GM12878 (cell line): ENCODE measurements around the gene MAB21L3. TPM values are rescaled to one million over a fixed set of nuclear protein-coding genes. Genes with fewer than 3 reads are reported as not detected.

ENCODE experiments used
- ATAC-seq: fragments of 200-7000 bp; cut with Tn5 transposase; 3 replicates; pipeline ENCODE4 v1.9.1; 2020; ENCODE audit warnings: mild to moderate bottlenecking, moderate library complexity
- BruUV-seq: library from RNA; stranded (reverse); fragments of 400-500 nt; replicated peaks from 2 replicates; lab custom pipeline; 2021; lab: Mats Ljungman, UMichigan
- CTCF ChIA-PET: fragments of 300-600 bp; sonication (Branson Sonifier 250); formaldehyde crosslinking; extraction: SDS; loops from one replicate; lab custom pipeline; 2021; ENCODE audit warnings: inconsistent platforms; lab: Yijun Ruan, JAX
- POLR2A ChIA-PET: fragments of 350-600 bp; formaldehyde crosslinking; extraction: SDS; loops from one replicate; lab custom pipeline; 2021; ENCODE audit warnings: inconsistent platforms; lab: Charles Lee
- RAD21 ChIA-PET: fragments of 300-600 bp; sonication (Branson Sonifier 250); formaldehyde crosslinking; loops from one replicate; lab custom pipeline; 2023; ENCODE audit warnings: antibody characterized with exemption; ENCODE audit not compliant: unreplicated experiment; lab: Charles Lee
- SMC1A ChIA-PET: fragments of 300-600 bp; sonication (Branson Sonifier 250); formaldehyde crosslinking; loops from one replicate; lab custom pipeline; 2023; ENCODE audit not compliant: unreplicated experiment, uncharacterized antibody; lab: Charles Lee
- DNase-seq: peaks from one replicate; pipeline ENCODE4 v3.0.0-alpha.2; 2011; ENCODE audit warnings: low read depth, low spot score
- FAIRE-seq: peaks from 3 replicates; lab custom pipeline; 2011; peaks lifted over from hg19 to GRCh38; lab: Jason Lieb, UNC
- H2AFZ ChIP-seq: 2 replicates; pipeline ENCODE4 v1.6.0; 2011; ENCODE audit warnings: low read depth, low read length, control low read depth; ENCODE audit not compliant: control insufficient read depth
- H3K27ac ChIP-seq: 2 replicates; pipeline ENCODE4 v1.5.1; 2011; ENCODE audit warnings: control low read depth; ENCODE audit not compliant: control insufficient read depth, insufficient read depth
- H3K27me3 ChIP-seq, 2 experiments: replicated peaks in 1 of 2; 2 replicates each; pipeline versions ENCODE4 v1.6.0 to v1.6.1; 2011; ENCODE audit warnings: low read length in 1 of 2; ENCODE audit not compliant: control insufficient read depth in 2 of 2, insufficient read depth in 2 of 2
- H3K36me3 ChIP-seq, 2 experiments: 2 replicates each; pipeline ENCODE4 v1.5.1; 2011; ENCODE audit warnings: low read length in 1 of 2; ENCODE audit not compliant: control insufficient read depth in 2 of 2, insufficient read depth in 2 of 2
- H3K4me1 ChIP-seq: 2 replicates; pipeline ENCODE4 v1.6.1; 2011; ENCODE audit warnings: mild to moderate bottlenecking, low read length, moderate library complexity, mixed read lengths; ENCODE audit not compliant: control insufficient read depth, insufficient read depth
- H3K4me2 ChIP-seq: 2 replicates; pipeline ENCODE4 v1.6.0; 2011; ENCODE audit warnings: control low read depth; ENCODE audit not compliant: control insufficient read depth, insufficient read depth
- H3K4me3 ChIP-seq: fragments of 200-600 bp; sonication (generic); 2 replicates; pipeline ENCODE4 v1.5.1; 2016
- H3K79me2 ChIP-seq: 2 replicates; pipeline ENCODE4 v1.6.0; 2011; ENCODE audit warnings: low read length; ENCODE audit not compliant: control insufficient read depth, insufficient read depth
- H3K9ac ChIP-seq: 2 replicates; pipeline ENCODE4 v1.8.0; 2011; ENCODE audit warnings: low read length, control low read depth, mixed read lengths; ENCODE audit not compliant: control insufficient read depth, insufficient read depth
- H3K9me3 ChIP-seq: replicated peaks from 3 replicates; pipeline ENCODE4 v1.5.1; 2011; ENCODE audit warnings: mild to moderate bottlenecking, low read length; ENCODE audit not compliant: control insufficient read depth, insufficient read depth
- H4K20me1 ChIP-seq: 2 replicates; pipeline ENCODE4 v1.6.0; 2011; ENCODE audit not compliant: control insufficient read depth, insufficient read depth
- CHD4 ChIP-seq: fragments of 200-600 bp; sonication (generic); IDR thresholded peaks from 2 replicates; pipeline ENCODE4 v1.6.1; 2016; ENCODE audit warnings: mild to moderate bottlenecking
- FOXK2 ChIP-seq: fragments of 450-650 bp; IDR thresholded peaks from 2 replicates; pipeline ENCODE4 v1.6.1; 2017; ENCODE audit warnings: mild to moderate bottlenecking, moderate library complexity
- ZNF592 ChIP-seq: fragments of 450-650 bp; IDR thresholded peaks from 2 replicates; pipeline ENCODE4 v1.6.1; 2017; ENCODE audit warnings: mild to moderate bottlenecking, moderate library complexity
- WGBS: methylation state at CpG from one replicate; pipeline ENCODE4 v1.1.6; 2016; ENCODE audit warnings: low lambda C conversion rate; ENCODE audit not compliant: insufficient replicate concordance, insufficient coverage; ENCODE audit errors: missing lambda C conversion rate; 5-methylcytosine and 5-hydroxymethylcytosine counted together
- in situ Hi-C: fragments of 300-500 bp; cut with MboI; formaldehyde crosslinking; loops from 9 replicates; pipeline ENCODE4 v1.14.3; 2018; ENCODE audit warnings: mixed read lengths
- intact Hi-C: fragments of 100-400 bp; cut with micrococcal nuclease; formaldehyde crosslinking; loops from one replicate; pipeline ENCODE4 v1.14.2; 2022; ENCODE audit not compliant: unreplicated experiment
- polyA plus RNA-seq, 11 experiments: library from polyadenylated mRNA; depleted of rRNA in 4 of 11; unstranded in 6 of 11; stranded (reverse) in 5 of 11; fragments of >200 nt; fragmentation: Nextera tagmentation in 4 of 11; fragmentation: Illumina TruSeq in 1 of 11; extraction: Ambion mirVana in 4 of 11; extraction: Trizol in 1 of 11; gene quantifications; 1 replicate in 1 of 11; 2 replicates in 10 of 11; pipeline versions ENCODE4 v1.2.1 to v1.2.3, GENCODE V29; 2011 to 2016; ENCODE audit warnings: inconsistent platforms in 2 of 11, missing spikeins in 2 of 11, low read depth in 1 of 11
- total RNA-seq, 4 experiments: library from RNA; depleted of rRNA in 3 of 4; stranded (reverse); fragments of >200 nt in 3 of 4; fragmentation: Illumina TruSeq in 1 of 4; extraction: Trizol in 1 of 4; gene quantifications; 2 replicates each; pipeline versions ENCODE4 v1.2.1 to v1.2.3, GENCODE V29; 2013 to 2021

The MAB21L3 gene
- total and polyA plus RNA-seq, 10 of the 15 experiments (the other 5 are each of a cell fraction or from before 2014, with no cell fraction given): 0.18 to 18.6 (median 1.3) TPM

GRCh38 chr1:116164604-116165368 lies 53.6 kb downstream of the MAB21L3 start:
- no peak for FAIRE-seq
- RAD21 ChIA-PET: interaction anchor here (1.7 kb wide), 1 partner anchor 26 kb away, joined by 7 read pairs; no protein-coding TSS in a partner anchor

More at GRCh38 chr1:116164604-116165368, 53.6 kb downstream of the MAB21L3 start:
- H3K27ac ChIP-seq: no peak overlapping the region
- no peak for TF ChIP-seq FOXK2
- no peak for TF ChIP-seq CHD4
- TF ChIP-seq ZNF592: no peak
- no peak overlapping the region for H3K4me2 ChIP-seq
- H3K9me3 ChIP-seq: no peaks in the 10 kb centered on the region
- ChIA-PET CTCF (interaction anchor here (0.7 to 4.3 kb wide), 7 partner anchors 11 to 321 kb away, joined by 3 to 26 read pairs (median 4); no protein-coding TSS in a partner anchor), POLR2A (interaction anchor here (1.4 kb wide), 1 partner anchor 23 kb away, joined by 5 read pairs; no protein-coding TSS in a partner anchor), SMC1A (no interaction called here)
- no peak overlapping the region for H3K4me3 ChIP-seq
- no peaks in the 10 kb centered on the region for H3K79me2 ChIP-seq
- in situ Hi-C loops: no loop called here
- no peaks in the 10 kb centered on the region for H3K4me1 ChIP-seq
- H2AFZ ChIP-seq: no peak overlapping the region
- H3K36me3 ChIP-seq: no peaks in the 10 kb centered on the region
- DNase-seq (no peak), ATAC-seq (no peak)
- H4K20me1 ChIP-seq: no peaks in the 10 kb centered on the region
- no peak overlapping the region for H3K9ac ChIP-seq
- 67% methylated on average over 4 of the region's 4 CpGs for WGBS
- no TSS peak for BruUV-seq
- no peaks in the 10 kb centered on the region for H3K27me3 ChIP-seq
- intact Hi-C loops: no loop called here
